Stimulated activated CD4-positive, alpha-beta T cell treated with anti-CD3 and anti-CD28 coated beads, Interleukin-1b, Interleukin-23, amount 100 ng/mL, for 1 hour (primary cell): ENCODE results near the gene JAK2.
"Not testable (repeated sequence)": the region's sequence is repeated elsewhere in the genome, so short reads cannot be mapped to it uniquely, and the experiment has no call there.

Experiments used
- DNase-seq, 2 donors: peaks; one replicate each; pipeline ENCODE4 v3.0.0-alpha.2; 2020; ENCODE audit warnings: low read depth in 2 of 2

Gene JAK2

DNA sequence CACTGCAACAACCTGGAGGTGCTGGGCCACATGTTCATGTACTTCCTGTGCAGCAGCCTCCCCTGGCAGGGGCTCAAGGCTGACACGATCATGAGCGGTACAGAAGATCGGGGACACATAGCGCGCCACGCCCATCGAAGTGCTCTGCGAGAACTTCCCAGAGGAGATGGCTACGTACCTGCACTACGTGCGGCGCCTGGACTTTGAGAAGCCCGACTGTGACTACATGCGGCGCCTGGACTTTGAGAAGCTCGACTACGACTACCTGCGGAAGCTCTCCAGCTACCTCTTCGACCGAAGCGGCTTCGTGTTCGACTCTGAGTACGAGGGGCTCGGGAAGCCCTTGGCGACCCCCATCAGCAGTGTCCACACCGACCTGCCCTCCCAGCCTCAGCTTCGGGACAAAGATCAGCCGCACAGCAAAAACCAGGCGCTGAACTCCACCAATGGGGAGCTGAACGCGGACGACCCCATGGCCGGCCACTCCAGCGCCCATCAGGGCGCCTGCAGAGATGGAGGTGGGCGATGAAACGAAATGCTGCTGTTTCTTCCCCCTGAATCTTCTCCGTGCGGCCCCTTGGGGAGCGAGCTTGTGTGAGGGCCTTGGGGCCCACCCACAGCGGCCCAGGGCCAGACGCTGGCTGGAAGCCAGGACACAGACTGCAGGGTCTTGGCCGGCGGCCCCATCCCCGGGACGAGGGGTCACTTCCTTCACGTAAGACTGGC is 56.5 kb downstream of the JAK2 start:
- DNase-seq: no peak

DNA sequence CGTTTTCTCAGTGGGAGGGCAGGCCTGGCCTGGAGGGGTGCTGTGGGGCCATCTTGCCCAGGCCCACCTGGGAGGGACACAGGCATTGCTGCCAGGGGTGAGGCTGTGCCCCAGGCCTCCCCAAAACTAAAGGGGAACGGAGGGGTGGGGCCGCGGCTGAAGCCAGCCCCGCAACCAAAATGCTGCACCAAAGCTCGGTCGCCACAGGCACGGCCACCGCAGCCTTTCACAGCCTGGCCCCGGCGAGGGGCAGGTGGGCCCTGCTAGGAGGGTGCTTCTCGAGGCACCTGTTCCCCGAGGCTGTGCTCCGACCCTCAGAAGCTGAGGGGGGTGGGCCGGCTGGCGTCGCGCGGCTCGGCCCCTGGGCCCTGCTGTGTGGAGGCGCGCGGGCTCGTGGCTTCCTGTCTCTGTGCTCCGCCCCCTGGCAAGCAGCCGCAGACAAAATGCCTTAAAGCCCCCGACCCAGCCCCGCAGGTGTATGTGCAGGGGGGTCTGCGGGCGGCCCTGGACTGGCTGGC is 57.6 kb downstream of the JAK2 start:
- no peak for DNase-seq

DNA sequence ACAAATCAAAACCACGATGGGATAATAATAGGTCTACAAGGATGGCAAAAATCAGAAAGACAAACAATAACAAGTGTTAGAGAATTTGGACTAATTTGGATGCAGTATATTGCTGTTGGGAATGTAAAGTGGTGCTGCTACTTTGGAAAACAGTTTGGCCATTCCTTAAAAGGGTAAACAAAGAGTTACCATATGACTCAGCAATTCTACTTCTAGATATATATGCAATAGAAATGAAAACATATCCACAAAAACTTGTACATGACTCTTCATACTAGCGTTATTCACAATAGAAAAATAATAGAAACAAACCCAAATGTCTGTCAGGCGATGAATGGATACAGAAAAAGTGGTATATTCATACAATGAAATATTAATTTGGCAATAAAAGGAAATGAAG is 58.3 kb downstream of the JAK2 start:
- DNase-seq: no peak

DNA sequence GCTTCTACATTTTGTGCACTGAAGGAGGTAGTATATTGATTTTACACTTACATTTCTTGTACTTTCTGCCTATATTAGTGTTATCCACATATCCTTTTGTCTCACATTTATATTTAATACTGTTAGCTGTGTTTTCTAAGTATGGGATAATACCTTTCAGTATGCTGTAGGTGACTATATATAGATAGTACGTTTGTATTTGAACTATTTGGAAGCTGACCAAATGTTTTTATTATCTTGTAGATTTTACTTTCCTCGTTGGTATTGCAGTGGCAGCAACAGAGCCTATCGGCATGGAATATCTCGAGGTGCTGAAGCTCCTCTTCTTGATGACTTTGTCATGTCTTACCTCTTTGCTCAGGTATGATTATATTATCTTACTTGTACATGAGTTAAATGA is 59.1 kb downstream of the JAK2 start:
- DNase-seq: no peak

DNA sequence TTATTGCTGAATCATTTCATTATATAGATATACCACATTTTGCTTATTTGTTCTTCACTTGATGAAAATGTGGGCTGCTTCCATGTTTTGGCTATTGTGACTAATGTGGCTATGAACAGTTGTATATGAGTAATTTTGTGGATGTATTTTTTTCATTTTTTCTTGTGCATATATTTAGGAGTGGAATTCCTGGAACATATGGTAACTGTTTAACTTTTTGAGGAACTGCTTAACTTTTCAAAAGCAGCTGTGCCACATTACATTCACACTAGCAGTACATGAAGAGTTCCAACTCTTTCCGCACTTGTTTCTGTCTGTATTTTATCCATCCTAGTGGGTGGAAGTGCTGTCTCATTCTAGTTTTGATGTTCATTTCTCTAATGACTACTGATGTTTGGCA is 67.8 kb downstream of the JAK2 start:
- no peak for DNase-seq

DNA sequence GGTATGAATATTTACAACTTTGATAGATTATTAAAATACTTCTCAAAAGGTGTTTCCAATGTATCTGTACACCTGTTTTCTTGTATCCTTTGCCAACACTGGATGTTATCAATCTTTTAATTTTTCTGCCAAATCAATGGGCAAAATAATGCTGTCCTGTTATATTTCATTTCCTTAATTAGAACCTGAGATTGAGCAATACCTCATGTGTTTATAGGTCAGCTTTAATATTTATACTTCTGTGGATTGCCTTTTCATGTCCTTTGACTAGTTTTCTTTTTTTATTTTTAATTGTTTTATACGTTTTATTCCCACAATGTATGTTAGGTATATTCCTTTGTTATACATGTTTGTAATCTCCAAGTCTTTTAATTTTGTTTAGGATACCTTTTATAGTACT is 77.6 kb downstream of the JAK2 start:
- no peak for DNase-seq

DNA sequence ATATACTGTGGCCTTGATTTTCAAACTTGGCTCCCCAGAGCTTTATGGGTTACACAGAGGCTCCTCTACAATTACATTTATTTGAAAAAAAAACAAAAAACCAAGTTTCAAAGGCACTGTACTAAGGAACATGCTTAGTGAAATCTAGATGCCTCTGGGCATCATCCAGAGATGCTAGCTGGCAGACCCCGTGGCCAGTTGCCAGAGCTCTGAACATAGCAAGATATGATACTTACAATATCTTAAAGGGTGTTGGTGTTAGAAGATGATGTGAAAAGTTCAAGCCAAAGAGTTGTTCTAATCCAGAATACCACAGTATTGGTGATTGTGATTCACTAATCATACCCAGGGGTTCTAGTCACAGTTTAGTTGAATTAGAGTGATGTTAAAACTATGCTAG is 87.8 kb downstream of the JAK2 start:
- no peak for DNase-seq

DNA sequence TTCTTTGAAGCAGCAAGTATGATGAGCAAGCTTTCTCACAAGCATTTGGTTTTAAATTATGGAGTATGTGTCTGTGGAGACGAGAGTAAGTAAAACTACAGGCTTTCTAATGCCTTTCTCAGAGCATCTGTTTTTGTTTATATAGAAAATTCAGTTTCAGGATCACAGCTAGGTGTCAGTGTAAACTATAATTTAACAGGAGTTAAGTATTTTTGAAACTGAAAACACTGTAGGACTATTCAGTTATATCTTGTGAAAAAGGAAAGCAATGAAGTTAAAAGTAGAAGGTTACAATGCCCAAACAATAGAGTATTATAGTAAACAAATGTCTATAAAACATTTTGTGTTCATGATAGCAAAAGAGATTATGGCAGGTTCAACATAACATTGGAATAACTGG is 88.6 kb downstream of the JAK2 start:
- DNase-seq: no peak

DNA sequence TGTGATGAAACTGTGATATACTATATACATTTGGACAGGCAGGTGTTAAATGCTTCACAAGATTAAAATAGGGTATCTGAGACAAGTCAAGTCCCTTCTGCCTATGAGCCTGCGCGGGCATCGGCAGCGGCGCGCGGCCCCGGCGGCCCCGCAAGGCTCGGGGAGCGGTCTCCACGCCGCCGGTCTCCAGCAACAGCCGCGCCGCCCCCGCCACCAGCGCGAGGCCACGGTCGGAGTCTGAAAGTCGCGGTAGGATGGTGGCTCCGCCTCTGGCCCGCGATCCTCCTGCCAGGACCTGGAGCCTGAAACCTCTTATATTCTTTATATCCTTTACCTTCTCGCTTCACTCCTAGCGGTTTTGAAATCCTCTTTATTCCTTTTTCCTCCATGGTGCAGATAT is 100.9 kb downstream of the JAK2 start:
- no peak for DNase-seq

DNA sequence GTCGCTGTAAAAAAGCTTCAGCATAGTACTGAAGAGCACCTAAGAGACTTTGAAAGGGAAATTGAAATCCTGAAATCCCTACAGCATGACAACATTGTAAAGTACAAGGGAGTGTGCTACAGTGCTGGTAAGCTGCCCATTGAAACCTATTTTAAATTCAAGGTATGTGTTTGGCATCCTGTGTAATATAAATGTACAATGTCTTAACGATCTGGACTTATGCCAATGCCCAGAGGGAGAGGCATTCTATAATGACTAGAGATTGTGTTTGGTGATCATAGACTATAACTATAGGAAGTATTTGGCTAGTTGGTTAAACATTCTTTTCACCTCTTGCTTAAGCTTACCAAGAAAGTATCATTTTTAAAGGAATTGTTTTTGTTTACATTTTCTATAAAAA is 104.7 kb downstream of the JAK2 start:
- DNase-seq: no peak

DNA sequence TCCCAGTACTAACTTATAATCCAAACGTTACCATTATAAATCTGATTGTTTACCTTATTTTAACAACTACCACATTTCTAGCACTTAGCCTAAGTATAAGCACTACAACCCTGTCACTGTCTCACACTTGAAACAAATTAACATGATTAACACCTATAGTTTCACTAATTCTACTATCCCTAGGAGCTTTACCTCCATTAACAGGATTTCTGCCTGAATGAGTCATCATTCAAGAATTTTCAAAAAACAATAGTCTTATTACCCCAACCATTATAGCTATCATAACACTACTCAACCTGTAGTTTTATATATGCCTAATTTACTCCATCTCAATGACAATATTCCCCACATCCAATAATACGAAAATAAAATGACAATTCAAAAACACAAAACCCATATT is 110.7 kb downstream of the JAK2 start:
- no peak for DNase-seq

DNA sequence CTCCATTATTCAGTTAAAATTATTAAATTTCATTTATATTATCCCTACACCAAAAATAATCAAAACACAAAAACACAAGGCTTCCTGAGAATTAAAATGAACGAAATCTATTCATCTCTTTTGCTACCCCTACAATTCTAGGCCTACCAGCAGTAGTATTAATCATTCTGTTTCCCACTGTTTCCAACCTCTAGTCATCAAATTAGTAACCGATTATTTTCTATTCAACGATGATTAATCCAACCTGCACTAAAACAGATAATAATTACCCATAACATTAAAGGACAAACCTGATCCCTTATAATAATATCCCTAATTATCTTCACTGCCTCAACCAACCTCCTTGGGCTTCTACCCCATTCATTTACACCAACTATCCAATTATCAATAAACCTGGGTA is 114.4 kb downstream of the JAK2 start:
- DNase-seq: no peak

DNA sequence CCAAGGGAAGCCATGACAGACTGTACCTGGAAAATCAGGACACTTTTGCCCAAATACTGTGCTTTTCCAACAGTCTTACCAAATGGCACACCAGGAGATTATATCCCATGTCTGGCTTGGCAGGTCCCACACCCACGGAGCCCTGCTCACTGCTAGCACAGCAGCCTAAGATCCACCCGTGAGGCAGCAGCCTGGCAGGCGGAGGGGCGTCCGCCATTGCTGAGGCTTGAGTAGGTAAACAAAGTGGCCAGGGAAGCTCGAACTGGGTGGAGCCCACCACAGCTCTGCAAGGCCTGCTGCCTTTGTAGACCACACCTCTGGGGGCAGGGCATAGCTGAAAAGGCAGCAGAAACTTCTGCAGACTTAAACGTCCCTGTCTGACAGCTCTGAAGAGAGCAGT is 116.1 kb downstream of the JAK2 start:
- not testable (repeated sequence) for DNase-seq

DNA sequence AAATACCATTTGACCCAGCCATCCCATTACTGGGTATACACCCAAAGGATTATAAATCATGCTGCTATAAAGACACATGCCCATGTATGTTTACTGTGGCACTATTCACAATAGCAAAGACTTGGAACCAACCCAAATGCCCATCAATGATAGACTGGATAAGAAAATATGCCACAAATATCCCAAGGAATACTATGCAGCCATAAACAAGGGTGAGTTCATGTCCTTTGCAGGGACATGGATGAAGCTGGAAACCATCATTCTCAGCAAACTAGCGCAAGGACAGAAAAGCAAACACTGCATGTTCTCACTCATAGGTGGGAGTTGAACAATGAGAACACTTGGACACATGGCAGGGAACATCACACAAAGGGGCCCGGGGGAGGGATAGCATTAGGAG is 121.4 kb downstream of the JAK2 start:
- DNase-seq: not testable (repeated sequence)

DNA sequence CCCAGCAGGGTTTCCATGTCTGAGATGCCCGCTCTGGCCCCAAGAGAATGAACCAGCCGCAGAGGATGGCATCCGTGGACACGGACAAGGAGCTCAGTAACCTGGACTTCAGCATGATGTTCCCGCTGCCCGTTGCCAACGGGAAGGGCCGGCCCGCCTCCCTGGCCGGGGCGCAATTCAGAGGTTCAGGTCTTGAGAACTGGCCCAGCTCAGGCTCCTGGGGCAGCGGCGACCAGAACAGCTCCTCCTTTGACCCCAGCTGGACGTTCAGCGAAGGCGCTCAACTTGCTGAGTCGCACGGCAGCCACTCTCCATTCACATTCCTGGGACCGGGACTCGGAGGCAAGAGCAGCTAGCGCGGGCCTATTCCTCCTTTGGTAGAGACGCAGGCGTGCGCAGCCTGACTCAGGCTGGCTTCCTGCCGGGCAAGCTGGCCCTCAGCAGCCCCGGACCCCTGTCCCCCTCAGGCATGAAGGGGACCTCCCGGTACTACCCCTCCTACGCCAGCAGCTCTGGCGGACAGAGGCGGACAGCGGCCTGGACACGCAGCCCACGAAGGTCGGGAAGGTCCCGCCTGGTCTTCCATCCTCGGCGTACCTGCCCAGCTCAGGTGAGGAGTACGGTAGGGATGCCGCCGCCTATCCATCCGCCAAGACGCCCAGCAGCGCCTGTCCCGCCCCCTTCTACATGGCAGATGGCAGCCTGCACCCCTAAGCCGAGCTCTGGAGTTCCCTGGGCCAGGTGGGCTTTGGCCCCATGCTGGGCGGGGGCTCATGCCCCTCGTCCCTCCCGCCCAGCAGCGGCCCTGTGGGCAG is 126.0 kb downstream of the JAK2 start:
- no peak for DNase-seq

DNA sequence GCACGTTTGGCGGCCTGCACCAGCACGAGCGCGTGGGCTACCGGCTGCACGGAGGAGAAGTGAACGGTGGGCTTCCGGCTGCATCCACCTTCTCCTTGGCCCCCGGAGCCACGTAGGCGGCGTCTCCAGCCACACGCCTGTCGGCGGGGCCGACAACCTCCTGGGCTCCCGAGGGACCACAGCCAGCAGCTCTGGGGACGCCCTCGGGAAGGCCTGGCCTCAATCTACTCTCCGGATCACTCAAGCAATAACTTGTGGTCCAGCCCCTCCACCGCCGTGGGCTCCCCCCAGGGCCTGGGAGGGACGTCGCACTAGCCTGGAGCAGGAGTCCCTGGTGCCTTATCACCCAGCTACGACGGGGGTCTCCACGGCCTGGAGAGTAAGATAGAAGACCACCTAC is 126.6 kb downstream of the JAK2 start:
- no peak for DNase-seq

DNA sequence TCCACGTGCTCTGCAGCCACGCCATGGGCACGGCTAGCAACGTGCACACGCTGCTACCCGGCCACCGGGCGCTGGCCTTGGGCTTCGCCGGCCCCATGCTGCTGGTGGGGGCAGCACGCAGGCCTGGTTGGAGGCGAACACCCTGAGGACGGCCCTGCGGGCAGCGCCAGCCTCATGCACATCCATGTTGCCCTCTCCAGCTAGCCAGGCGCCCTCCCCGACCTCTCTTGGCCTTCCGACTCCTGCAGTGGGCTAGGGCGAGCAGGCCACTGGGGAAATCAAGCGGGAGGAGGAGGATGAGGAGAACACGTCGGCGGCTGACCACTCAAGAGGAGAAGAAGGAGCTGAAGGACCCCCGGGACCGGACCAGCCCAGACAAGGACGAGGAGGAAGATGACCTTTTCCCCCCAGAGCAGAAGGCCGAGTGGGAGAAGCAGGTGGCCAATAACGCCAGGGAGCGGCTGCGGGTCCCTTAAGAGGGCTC is 127.1 kb downstream of the JAK2 start:
- no peak for DNase-seq

DNA sequence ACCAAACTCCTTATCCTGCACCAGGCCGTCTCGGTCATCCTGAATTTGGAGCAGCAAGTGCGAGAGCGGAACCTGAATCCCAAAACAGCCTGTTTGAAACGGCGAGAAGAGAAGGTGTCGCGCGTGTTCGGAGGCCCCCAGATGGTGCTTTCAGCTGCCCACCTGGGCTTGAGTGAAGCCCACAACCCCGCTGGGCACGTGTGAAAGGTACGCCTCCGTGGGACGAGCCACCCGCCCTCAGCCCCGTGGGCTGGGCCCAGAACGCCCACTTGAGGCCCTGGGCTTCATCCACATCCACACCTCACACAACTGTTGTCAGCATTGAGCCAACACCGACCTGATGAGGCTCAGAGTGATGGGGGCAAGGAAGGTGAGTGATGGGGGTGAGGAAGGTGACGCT is 127.6 kb downstream of the JAK2 start:
- DNase-seq: no peak

DNA sequence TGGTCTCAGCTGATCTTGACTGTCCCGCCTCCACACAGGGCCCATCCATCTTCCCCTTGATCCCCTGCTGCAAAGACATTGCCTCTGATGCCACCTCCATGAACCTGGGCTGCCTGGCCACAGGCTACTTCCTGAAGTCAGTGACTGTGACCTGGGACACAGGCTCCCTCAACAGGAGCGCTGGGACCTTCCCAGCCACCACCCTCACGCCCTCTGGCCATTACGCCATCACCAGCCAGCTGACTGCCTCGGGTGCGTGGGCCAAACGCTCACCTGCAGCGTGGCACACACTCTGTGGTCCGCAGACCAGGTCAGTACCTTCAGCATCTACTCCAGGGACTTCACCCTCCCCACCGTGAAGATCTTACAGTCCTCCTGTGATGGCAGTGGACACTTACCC is 128.5 kb downstream of the JAK2 start:
- no peak for DNase-seq

DNA sequence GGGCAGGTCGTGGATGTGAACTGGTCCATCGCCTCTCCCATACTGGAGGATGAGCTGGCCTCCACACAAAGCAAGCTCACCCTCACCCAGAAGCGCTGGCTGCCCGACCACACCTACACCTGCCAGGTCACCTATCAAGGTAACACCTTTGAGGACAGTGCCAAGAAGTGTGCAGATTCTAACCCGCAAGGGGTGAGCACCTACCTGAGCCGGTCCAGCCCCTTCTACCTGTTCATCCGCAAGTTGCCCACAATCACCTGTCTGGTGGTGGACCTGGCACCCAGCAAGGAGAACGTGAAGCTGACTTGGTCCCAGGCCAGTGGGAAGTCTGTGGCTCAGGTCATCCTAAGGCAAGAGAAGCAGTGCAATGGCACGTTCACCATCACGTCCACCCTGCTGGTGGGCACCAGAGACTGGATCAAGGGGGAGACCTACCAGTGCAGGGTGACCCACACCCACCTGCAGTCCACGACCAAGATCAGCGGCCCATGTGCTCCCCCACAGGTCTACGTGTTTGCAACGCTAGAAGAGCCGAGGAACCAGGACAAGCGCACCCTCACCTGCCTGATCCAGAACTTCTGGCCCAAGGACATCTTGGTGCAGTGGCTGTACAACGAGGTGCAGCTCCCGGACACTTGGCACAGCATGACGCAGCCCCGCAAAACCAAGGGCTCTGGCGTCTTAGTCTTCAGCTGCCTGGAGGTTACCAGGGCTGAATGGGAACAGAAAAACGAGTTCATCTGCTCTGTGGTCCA is 129.1 kb downstream of the JAK2 start:
- no peak for DNase-seq

DNA sequence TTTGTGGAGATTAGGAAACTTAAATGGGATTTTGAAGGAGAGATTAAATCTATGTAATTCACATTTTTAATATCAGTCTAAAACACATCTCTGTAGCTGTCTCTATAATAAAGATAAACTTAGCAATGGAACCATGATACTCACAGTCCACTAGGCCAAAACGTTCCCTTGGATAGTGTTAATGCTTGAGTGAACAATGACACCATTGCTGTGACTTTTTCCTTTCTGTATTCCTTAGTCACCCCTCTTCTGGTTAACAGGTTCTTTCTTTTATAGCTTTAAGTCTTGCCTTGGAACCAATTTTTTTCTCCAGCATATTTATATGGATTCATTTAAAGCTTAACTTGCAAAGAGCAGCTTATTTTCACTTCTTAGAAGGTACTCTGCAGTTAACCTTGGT is 137.0 kb downstream of the JAK2 start:
- DNase-seq: no peak

DNA sequence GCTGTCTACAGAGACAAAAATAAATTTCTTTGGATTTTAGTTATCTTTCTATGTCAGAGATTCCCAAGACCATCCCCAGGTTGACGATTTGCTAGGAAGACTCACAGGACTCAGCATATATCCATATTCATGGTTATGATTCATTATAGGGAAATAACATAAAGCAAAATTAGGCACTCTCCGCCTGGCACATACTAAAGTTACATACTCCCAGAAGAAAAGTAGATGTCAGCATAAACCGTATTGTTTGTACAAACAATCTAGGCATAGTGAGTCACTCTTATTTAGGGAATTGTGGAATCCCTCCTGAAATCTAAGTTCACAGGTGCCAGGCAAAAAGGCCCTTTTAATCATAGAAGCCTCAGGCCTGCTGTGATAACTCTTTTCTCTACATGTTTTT is 137.4 kb downstream of the JAK2 start:
- no peak for DNase-seq
